ENCODE measurements around the gene ATXN2. TPM values are rescaled to one million over a fixed set of nuclear protein-coding genes. Genes with fewer than 3 reads are reported as not detected.

ATXN2 gene
- total and polyA plus RNA-seq, 8 donors, result 12.9 to 28.2 (median 19.4) TPM

- peak in 2 of 6 donors; percentile 1 to 7 for DNase-seq
- peaks cover 0 to 11% (median 6%) of the 10 kb centered on the region in 3 donors for H3K36me3 ChIP-seq
- FAIRE-seq, result no peak
- no peak overlapping the region for H3K27ac ChIP-seq
- H3K4me1 ChIP-seq, result peaks cover 29 to 39% (median 38%) of the 10 kb centered on the region in 3 donors
- no peak overlapping the region for H3K4me3 ChIP-seq
- WGBS, 2 donors, result 64 to 73% methylated on average over 9 of the region's 9 CpGs
- TF ChIP-seq CTCF (IDR thresholded peaks at IDR 0.05), result no peak
- no peak for ATAC-seq
- H3K27me3 ChIP-seq, result no peaks in the 10 kb centered on the region
- H3K9me3 ChIP-seq, result no peaks in the 10 kb centered on the region
- intact Hi-C loops (cut with DNase I), result no loop called here
Observed at GRCh38 chr12:111448266-111448830, 150.8 kb downstream of the ATXN2 start.

GRCh38 chr12:111447571-111448265 lies 151.4 kb downstream of the ATXN2 start:
- 79 to 81% methylated on average over 28 of the region's 28 CpGs for WGBS, 2 donors
- no peak overlapping the region for H3K27ac ChIP-seq
- FAIRE-seq (no peak), DNase-seq (peak in 2 of 6 donors; percentile 11 to 72), ATAC-seq (no peak)
- intact Hi-C loops (cut with DNase I), result no loop called here
- H3K4me1 ChIP-seq, result peaks cover 29 to 45% (median 43%) of the 10 kb centered on the region in 3 donors
- no peaks in the 10 kb centered on the region for H3K9me3 ChIP-seq
- H3K36me3 ChIP-seq, result peaks cover 0 to 7% (median 4%) of the 10 kb centered on the region in 3 donors
- H3K4me3 ChIP-seq, result no peak overlapping the region
- no peaks in the 10 kb centered on the region for H3K27me3 ChIP-seq
- no peak for TF ChIP-seq CTCF (IDR thresholded peaks at IDR 0.05)

GRCh38 chr12:111446631-111447570 lies 152.2 kb downstream of the ATXN2 start:
- peak in 1 of 6 donors; percentile 12 for DNase-seq
- H3K27me3 ChIP-seq, result no peaks in the 10 kb centered on the region
- peaks cover 29 to 46% (median 43%) of the 10 kb centered on the region in 3 donors for H3K4me1 ChIP-seq
- intact Hi-C loops (cut with DNase I), result no loop called here
- FAIRE-seq, result no peak
- peak in 1 of 4 donors; percentile 2 for ATAC-seq
- H3K27ac ChIP-seq, result peak overlapping the region in 3 of 4 donors; percentile 66 to 74 (median 70)
- H3K36me3 ChIP-seq, result peaks cover 0 to 4% (median 0%) of the 10 kb centered on the region in 3 donors
- WGBS, 2 donors, result 72 to 73% methylated on average over 20 of the region's 20 CpGs
- TF ChIP-seq CTCF (IDR thresholded peaks at IDR 0.05), result no peak
- no peaks in the 10 kb centered on the region for H3K9me3 ChIP-seq
- H3K4me3 ChIP-seq, result no peak overlapping the region

GRCh38 chr12:111445726-111446581 lies 153.2 kb downstream of the ATXN2 start:
- 17 to 26% methylated on average over 6 of the region's 6 CpGs for WGBS, 2 donors
- no peaks in the 10 kb centered on the region for H3K27me3 ChIP-seq
- peak; percentile 87 to 96 (median 92) for DNase-seq
- TF ChIP-seq CTCF (IDR thresholded peaks at IDR 0.05), result no peak
- no peak for FAIRE-seq
- no peak overlapping the region for H3K4me3 ChIP-seq
- peak overlapping the region; percentile 66 to 75 (median 72) for H3K27ac ChIP-seq
- H3K9me3 ChIP-seq, result no peaks in the 10 kb centered on the region
- H3K4me1 ChIP-seq, result peaks cover 29 to 46% (median 43%) of the 10 kb centered on the region in 3 donors
- ATAC-seq, result peak; percentile 72 to 83 (median 76)
- peaks cover 0 to 4% (median 0%) of the 10 kb centered on the region in 3 donors for H3K36me3 ChIP-seq
- intact Hi-C loops (cut with DNase I), result no loop called here
